GM12865 (cell line): ENCODE results near the gene PRAMEF13.
"Not testable (repeated sequence)": the region's sequence is repeated elsewhere in the genome, so short reads cannot be mapped to it uniquely, and the experiment has no call there.

Experiments used
- DNase-seq: peaks from one replicate; pipeline ENCODE4 v3.0.0; 2010; ENCODE audit warnings: low read depth
- H3K4me3 ChIP-seq: 2 replicates; pipeline ENCODE4 v1.5.1; 2011; ENCODE audit warnings: mild to moderate bottlenecking, low read depth, low read length, control low read depth
- TF ChIP-seq, protein P1 (sequence below): IDR thresholded peaks from 2 replicates; pipeline ENCODE4 v1.5.1; 2011; ENCODE audit warnings: low read length, control low read depth, low read depth, inconsistent platforms; ENCODE audit not compliant: insufficient read depth; ENCODE audit errors: missing control alignments

Gene PRAMEF13

DNA sequence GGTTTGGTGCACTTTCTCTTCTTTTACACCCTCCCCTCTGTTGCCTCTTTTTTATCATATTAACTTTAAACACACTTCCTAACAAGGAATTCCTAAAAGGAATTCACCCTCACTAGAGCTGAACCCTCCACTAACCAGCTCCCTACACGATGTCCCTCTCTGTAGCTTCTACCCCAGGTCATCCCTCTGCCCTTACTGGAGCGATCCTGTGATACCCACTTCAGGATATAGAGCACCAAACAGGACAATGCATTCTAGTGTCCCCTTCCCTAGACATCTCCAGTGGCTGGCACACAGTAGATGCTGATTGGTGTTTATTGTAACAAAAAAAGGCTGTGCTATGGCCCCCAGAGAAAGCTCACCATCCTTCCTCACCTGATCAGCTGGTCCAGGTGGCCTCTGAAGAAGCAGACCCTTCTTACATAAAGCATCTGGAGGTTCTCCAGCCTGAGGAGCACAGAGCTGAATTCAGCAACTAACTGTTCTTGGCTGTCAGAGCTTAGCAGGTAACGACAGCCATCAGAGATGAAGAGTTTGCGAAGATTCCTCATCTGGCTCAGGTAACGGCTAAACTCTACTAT lies 23.4 kb upstream of the PRAMEF13 start:
- DNase-seq = no peak
- no peak overlapping the region for H3K4me3 ChIP-seq
- TF ChIP-seq, protein P1, sequence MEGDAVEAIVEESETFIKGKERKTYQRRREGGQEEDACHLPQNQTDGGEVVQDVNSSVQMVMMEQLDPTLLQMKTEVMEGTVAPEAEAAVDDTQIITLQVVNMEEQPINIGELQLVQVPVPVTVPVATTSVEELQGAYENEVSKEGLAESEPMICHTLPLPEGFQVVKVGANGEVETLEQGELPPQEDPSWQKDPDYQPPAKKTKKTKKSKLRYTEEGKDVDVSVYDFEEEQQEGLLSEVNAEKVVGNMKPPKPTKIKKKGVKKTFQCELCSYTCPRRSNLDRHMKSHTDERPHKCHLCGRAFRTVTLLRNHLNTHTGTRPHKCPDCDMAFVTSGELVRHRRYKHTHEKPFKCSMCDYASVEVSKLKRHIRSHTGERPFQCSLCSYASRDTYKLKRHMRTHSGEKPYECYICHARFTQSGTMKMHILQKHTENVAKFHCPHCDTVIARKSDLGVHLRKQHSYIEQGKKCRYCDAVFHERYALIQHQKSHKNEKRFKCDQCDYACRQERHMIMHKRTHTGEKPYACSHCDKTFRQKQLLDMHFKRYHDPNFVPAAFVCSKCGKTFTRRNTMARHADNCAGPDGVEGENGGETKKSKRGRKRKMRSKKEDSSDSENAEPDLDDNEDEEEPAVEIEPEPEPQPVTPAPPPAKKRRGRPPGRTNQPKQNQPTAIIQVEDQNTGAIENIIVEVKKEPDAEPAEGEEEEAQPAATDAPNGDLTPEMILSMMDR = no peak

DNA sequence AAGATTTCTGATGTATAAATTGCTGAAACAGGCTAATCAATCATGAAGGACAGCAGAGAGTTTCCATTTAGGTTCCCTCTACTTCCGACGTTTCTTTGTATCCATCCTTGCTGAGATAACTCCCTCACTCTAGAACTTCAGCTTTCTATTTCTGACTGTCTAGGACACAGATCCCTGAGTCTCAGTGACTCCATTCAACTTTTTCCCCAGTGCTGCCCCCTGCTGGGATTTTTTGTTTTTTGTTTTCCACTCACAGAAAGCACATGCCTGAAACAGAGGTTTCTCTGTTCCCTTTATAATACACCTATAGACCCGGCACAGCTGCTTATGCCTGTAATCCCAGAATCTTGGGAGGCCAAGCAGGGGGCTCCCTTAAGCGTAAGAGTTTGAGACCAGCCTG lies 21.6 kb upstream of the PRAMEF13 start:
- not testable (repeated sequence) for H3K4me3 ChIP-seq, DNase-seq

DNA sequence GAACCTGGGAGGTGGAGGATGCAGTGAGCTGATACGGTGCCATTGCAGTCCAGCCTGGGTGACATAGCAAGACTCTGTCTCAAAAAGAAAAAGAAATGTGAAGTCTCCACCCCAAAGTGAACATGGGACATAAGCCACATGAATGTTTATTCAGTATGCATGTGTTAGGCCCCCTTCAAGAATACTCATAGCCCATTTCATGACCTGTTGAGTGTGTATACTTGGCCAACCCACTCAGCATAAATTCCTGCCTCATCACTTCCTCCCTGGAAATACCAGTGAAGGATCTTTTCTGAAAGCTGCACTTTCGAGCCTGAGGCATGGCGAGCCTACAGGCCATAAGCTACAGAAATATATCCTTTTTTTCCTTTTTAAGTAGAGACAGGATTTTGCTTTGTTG lies 18.0 kb upstream of the PRAMEF13 start:
- not testable (repeated sequence) for H3K4me3 ChIP-seq, DNase-seq

DNA sequence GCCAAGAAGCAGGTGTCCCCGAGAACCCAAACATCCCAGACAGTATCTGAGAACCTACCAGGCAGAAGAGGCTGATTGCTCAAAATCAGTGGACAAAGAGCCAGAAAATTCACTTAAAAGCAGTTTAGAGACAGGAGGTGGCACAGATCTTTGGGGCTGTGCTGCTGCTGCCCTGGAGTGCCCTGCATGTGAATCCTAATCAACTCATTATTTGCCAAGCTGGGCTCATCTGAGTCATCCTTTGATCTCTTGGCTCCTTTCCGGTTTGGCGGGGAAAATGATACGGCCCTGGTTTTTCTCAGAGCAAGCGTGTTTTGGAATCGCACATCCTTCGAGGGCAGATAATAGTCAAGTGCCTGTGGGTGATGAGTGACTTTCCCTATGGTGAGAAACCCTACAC lies 15.4 kb upstream of the PRAMEF13 start:
- DNase-seq = not testable (repeated sequence)

DNA sequence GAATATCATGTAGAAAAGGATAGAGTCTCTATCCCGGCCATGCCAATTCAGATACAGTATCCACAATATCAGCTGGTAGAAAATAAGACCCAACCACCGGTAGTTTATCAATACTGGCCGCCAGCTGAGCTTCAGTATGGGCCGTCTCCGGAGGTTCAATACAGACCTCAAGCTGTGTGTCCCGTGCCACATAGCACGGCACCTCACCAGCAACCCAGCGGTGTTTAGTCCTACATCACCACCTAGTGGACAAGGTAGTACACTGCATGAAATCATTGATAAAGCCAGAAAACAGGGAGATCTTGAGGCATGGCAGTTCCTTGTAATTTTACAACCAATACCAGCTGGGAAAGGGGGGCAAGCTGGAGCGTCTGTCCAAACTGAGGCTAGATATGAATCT lies 7.5 kb upstream of the PRAMEF13 start:
- not testable (repeated sequence) for H3K4me3 ChIP-seq, DNase-seq

More for the DNA sequence above, 15.4 kb upstream of the PRAMEF13 start:
- not testable (repeated sequence) for H3K4me3 ChIP-seq

DNA sequence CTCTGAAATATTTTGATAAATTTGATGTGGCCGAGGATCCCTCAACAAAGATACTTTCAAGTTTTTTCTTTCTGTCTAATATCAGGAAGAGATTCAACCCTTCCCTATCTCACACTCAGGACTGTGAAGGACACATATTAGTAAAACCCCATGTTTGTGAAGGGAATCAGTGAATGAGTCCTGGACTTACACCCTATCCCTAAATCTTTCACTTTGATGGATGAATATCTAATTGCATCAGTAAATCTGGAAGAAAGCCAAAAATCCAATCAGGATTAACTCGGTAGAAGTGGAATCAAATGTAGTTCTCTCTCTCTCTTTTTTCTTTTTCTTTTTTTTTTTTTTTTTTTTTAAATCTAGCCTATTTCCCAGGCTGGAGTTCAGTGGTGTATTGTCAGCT lies 29.7 kb downstream of the PRAMEF13 start, which contains the start of gene PRAMEF9:
PRAMEF9 (plus strand) TSS at position 301 of the 400 bp plus-strand sequence. CDS start 3,433 bp downstream, outside the sequence.
- not testable (repeated sequence) for H3K4me3 ChIP-seq, DNase-seq

DNA sequence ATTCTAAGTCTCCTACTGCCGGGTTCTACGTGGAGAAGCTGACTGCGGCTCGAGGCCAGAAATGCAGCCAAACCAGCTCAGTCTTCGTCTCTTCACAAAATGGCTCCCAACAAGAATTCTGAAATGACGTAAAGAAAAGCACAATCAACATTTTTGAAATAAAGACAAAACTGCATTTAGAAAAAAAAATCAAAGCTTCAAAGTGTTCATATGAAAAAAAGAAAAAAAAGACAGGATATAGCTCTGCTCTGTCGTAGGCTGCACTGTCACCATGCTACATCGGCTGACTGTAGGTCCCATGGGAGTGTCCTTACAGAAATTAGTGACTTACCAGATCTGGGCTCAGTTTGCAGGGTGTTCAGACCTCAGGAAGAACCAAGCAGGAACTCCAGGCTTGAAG lies 35.7 kb downstream of the PRAMEF13 start, which contains the start of gene HNRNPCL4:
HNRNPCL4 (minus strand) TSS at position 101 of the 400 bp plus-strand sequence. CDS start 164 bp downstream, outside the sequence.
- not testable (repeated sequence) for DNase-seq, H3K4me3 ChIP-seq

DNA sequence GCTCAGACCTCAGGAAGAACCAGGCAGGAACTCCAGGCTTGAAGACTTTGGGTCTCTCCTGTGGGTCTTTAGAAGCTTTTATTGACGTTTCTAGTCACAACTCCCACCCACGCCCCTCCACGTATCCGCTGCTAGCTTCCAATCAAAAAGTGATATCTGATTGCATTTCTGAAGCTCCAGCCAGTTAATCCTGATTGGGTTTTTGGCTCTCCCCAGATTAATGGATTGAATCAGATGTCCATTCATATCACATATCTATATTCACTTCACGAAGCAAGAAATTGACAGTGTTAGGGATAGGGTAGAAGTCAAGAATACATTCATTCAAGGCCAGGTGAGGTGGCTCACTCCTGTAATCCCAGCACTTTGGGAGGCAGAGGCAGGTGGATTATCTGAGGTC lies 45.3 kb downstream of the PRAMEF13 start, which contains the start of gene PRAMEF26:
PRAMEF26 (minus strand) TSS at position 101 of the 400 bp plus-strand sequence. CDS start 2,914 bp downstream, outside the sequence.
- DNase-seq, H3K4me3 ChIP-seq: not testable (repeated sequence)
